Panc1 (cell line): ENCODE measurements around the gene TPST2. TPM values are rescaled to one million over a fixed set of nuclear protein-coding genes. Genes with fewer than 3 reads are reported as not detected.

Source experiments
- ATAC-seq: fragments of 200-7000 bp; cut with Tn5 transposase; 2 replicates; pipeline ENCODE4 v1.9.1; 2020; ENCODE audit warnings: mild to moderate bottlenecking, moderate library complexity
- BruUV-seq: library from RNA; stranded (reverse); fragments of 400-500 nt; replicated peaks from 2 replicates; lab custom pipeline; 2021; lab: Mats Ljungman, UMichigan
- CTCF ChIA-PET: fragments of 300-600 bp; sonication (Branson Sonifier 250); formaldehyde crosslinking; loops from one replicate; lab custom pipeline; 2022; ENCODE audit warnings: antibody characterized with exemption; lab: Charles Lee
- POLR2A ChIA-PET: fragments of 300-600 bp; sonication (Branson Sonifier 250); formaldehyde crosslinking; loops from one replicate; lab custom pipeline; 2022; ENCODE audit warnings: antibody characterized with exemption; lab: Charles Lee
- DNase-seq: peaks from one replicate; pipeline ENCODE4 v3.0.0-alpha.2; 2010; ENCODE audit warnings: low read depth, low spot score
- H3K27ac ChIP-seq: 2 replicates; pipeline ENCODE4 v1.5.1; 2011; ENCODE audit warnings: mild to moderate bottlenecking, low read length, inconsistent platforms
- H3K27me3 ChIP-seq: fragments of 200-500 bp; sonication (Bioruptor generic); 2 replicates; pipeline ENCODE4 v1.6.0; 2014; ENCODE audit warnings: low read length, inconsistent platforms; ENCODE audit not compliant: control insufficient read depth, insufficient read depth
- H3K36me3 ChIP-seq: fragments of 200-500 bp; sonication (Bioruptor generic); 2 replicates; pipeline ENCODE4 v1.5.1; 2014; ENCODE audit warnings: inconsistent platforms, mild to moderate bottlenecking, low read length, moderate library complexity; ENCODE audit not compliant: control insufficient read depth, insufficient read depth
- H3K4me1 ChIP-seq: 2 replicates; pipeline ENCODE4 v1.5.1; 2011; ENCODE audit warnings: inconsistent platforms, mild to moderate bottlenecking, low read length, moderate library complexity; ENCODE audit not compliant: control insufficient read depth, insufficient read depth
- H3K4me3 ChIP-seq, 2 experiments: 2 replicates each; pipeline ENCODE4 v1.5.1; 2011 to 2012; ENCODE audit warnings: low read depth in 2 of 2, low read length in 2 of 2, mild to moderate bottlenecking in 2 of 2, inconsistent platforms in 1 of 2, moderate library complexity in 1 of 2
- H3K9me3 ChIP-seq: fragments of 200-500 bp; sonication (Bioruptor generic); 2 replicates; pipeline ENCODE4 v1.5.1; 2014; ENCODE audit warnings: low read depth, mild to moderate bottlenecking, inconsistent platforms, low read length, moderate library complexity; ENCODE audit not compliant: control insufficient read depth, insufficient read depth
- POLR2AphosphoS5 ChIP-seq: IDR thresholded peaks from 2 replicates; pipeline ENCODE4 v1.6.1; 2012; ENCODE audit warnings: mild to moderate bottlenecking, low read depth, low read length, moderate library complexity
- REST ChIP-seq, 2 experiments: IDR thresholded peaks; 2 replicates each; pipeline ENCODE4 v1.6.1; 2011 to 2012; ENCODE audit warnings: low read depth in 2 of 2, control low read depth in 1 of 2, low read length in 1 of 2, mild to moderate bottlenecking in 1 of 2, moderate library complexity in 1 of 2; ENCODE audit not compliant: insufficient read depth in 1 of 2
- SIN3A ChIP-seq: IDR thresholded peaks from 2 replicates; pipeline ENCODE4 v1.6.1; 2012; ENCODE audit warnings: low read depth, mild to moderate bottlenecking, low read length, moderate library complexity, borderline replicate concordance; ENCODE audit not compliant: insufficient read depth
- TCF7L2 ChIP-seq: IDR thresholded peaks from 2 replicates; pipeline ENCODE4 v1.6.1; 2011; ENCODE audit warnings: mild to moderate bottlenecking, low read depth, low read length, inconsistent platforms
- in situ Hi-C: cut with HindIII; loops from 2 replicates; pipeline ENCODE4 v1.10.0; 2016; ENCODE audit warnings: low sequenced_read_pairs, low pct_unique_long_range_greater_than_20kb
- intact Hi-C: fragments of 100-400 bp; cut with micrococcal nuclease; formaldehyde crosslinking; loops from one replicate; pipeline ENCODE4 v1.10.0; 2022; ENCODE audit not compliant: unreplicated experiment
- total RNA-seq: library from RNA; stranded (reverse); gene quantifications from one replicate; pipeline ENCODE4 v1.2.1, GENCODE V29; 2021; ENCODE audit not compliant: unreplicated experiment
- TF ChIP-seq, protein P1 (sequence below): fragments of 450-650 bp; IDR thresholded peaks from 2 replicates; pipeline ENCODE4 v1.5.1; 2017; ENCODE audit warnings: mild to moderate bottlenecking

TPST2 gene
- total RNA-seq, 1 experiment from 2014 or later: 7.1 TPM

DNA sequence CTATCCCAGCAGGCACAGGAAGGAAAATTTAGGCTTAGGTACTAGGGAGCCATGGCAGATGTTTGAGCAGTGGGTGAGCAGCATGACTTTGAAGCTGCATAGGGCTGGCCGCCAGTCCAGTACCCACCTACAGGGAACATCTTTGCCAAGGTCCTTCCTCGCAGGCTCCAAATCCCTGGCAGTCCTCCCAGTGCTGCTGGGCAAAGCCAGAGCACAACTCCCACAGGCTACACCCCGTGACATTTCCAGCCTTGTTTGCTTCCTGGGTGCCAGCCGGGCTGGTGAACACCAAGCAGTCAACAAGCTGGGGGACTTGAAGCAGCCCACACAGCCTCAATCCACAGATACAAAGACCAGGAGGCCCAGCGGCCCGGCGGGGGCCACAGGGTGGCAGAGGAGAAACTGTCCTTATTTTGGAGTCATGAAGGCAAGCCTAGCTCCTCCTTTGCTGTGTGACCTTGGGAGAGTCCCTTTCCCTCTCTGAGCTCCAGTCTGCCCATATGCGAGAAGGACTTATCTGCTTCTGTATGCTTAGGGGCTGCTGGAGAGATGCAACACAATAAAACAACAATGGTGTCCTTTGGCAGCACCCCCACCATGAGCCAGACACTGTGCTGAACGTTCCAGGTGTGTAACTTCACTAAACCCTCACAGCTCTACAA lies 28.0 kb downstream of the TPST2 start:
- TF ChIP-seq, protein P1, sequence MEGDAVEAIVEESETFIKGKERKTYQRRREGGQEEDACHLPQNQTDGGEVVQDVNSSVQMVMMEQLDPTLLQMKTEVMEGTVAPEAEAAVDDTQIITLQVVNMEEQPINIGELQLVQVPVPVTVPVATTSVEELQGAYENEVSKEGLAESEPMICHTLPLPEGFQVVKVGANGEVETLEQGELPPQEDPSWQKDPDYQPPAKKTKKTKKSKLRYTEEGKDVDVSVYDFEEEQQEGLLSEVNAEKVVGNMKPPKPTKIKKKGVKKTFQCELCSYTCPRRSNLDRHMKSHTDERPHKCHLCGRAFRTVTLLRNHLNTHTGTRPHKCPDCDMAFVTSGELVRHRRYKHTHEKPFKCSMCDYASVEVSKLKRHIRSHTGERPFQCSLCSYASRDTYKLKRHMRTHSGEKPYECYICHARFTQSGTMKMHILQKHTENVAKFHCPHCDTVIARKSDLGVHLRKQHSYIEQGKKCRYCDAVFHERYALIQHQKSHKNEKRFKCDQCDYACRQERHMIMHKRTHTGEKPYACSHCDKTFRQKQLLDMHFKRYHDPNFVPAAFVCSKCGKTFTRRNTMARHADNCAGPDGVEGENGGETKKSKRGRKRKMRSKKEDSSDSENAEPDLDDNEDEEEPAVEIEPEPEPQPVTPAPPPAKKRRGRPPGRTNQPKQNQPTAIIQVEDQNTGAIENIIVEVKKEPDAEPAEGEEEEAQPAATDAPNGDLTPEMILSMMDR: no peak
- no peak for TF ChIP-seq POLR2AphosphoS5
- no peak for TF ChIP-seq SIN3A
- no peak for TF ChIP-seq TCF7L2
- TF ChIP-seq REST (IDR thresholded peaks at IDR 0.05; ENCODE audit: insufficient read depth in 1 of 2, low read depth in 2 of 2, low read length in 1 of 2): no peak
- intact Hi-C loops (no loop called here), in situ Hi-C loops (no loop called here)
- Histone ChIP-seq H3K36me3 (no peaks in the 10 kb centered on the region), H3K9me3 (no peaks in the 10 kb centered on the region), H3K4me1 (no peaks in the 10 kb centered on the region), H3K27me3 (no peaks in the 10 kb centered on the region), H3K27ac (no peak overlapping the region), H3K4me3 (no peak overlapping the region)
- ATAC-seq (no peak), DNase-seq (no peak)
- POLR2A ChIA-PET: no interaction called here
- CTCF ChIA-PET: no interaction called here
- BruUV-seq: no TSS peak

- H3K4me1 ChIP-seq: no peaks in the 10 kb centered on the region
- ChIA-PET POLR2A (no interaction called here), CTCF (no interaction called here)
- H3K4me3 ChIP-seq: no peak overlapping the region
- no TSS peak for BruUV-seq
- DNase-seq: no peak
- H3K27me3 ChIP-seq: no peaks in the 10 kb centered on the region
- ATAC-seq: no peak
- H3K9me3 ChIP-seq: no peaks in the 10 kb centered on the region
- intact Hi-C loops (no loop called here), in situ Hi-C loops (no loop called here)
- no peak overlapping the region for H3K27ac ChIP-seq
- TF ChIP-seq TCF7L2: no peak
- no peak for TF ChIP-seq POLR2AphosphoS5
- TF ChIP-seq, protein P1: no peak
- TF ChIP-seq SIN3A: no peak
- no peak for TF ChIP-seq REST (IDR thresholded peaks at IDR 0.05; ENCODE audit: insufficient read depth in 1 of 2, low read depth in 2 of 2, low read length in 1 of 2)
- no peaks in the 10 kb centered on the region for H3K36me3 ChIP-seq
These were observed 29.9 kb downstream of the TPST2 start for GRCh38 chr22:26559961-26560575.
